H1 (cell line): Measurements from ENCODE around the gene PLD6. TPM values are rescaled to one million over a fixed set of nuclear protein-coding genes. Genes with fewer than 3 reads are reported as not detected.
A peak's percentile ranks its signal among the peaks of the same experiment; 100 is the strongest.

Experiments
- CTCF ChIA-PET: fragments of 300-600 bp; sonication (Branson Sonifier 250); formaldehyde crosslinking; loops from one replicate; lab custom pipeline; 2021; ENCODE audit not compliant: partially characterized antibody; lab: Charles Lee
- POLR2A ChIA-PET: fragments of 300-600 bp; sonication (Branson Sonifier 250); formaldehyde crosslinking; loops from one replicate; lab custom pipeline; 2021; ENCODE audit warnings: inconsistent platforms; ENCODE audit not compliant: partially characterized antibody; lab: Charles Lee
- DNase-seq, 2 experiments: peaks; one replicate each; pipeline versions ENCODE4 v3.0.0 to v3.0.0-alpha.2; 2010 to 2022; ENCODE audit warnings: low spot score in 2 of 2, low read depth in 1 of 2, mixed read lengths in 1 of 2
- FAIRE-seq: peaks from 2 replicates; lab custom pipeline; 2011; peaks lifted over from hg19 to GRCh38; lab: Jason Lieb, UNC
- H2AFZ ChIP-seq: 2 replicates; pipeline ENCODE4 v1.8.1; 2012; ENCODE audit warnings: low read length, inconsistent platforms
- H2AK5ac ChIP-seq: 2 replicates; pipeline ENCODE4 v1.6.1; 2013; ENCODE audit warnings: low read depth, low read length
- H2BK120ac ChIP-seq: replicated peaks from 2 replicates; pipeline ENCODE3; 2013; ENCODE audit warnings: low read depth, low read length, inconsistent platforms
- H2BK12ac ChIP-seq: 2 replicates; pipeline ENCODE4 v1.6.1; 2013; ENCODE audit warnings: low read depth, low read length
- H2BK15ac ChIP-seq: 2 replicates; pipeline ENCODE4 v1.6.1; 2013; ENCODE audit warnings: low read length
- H2BK20ac ChIP-seq: 2 replicates; pipeline ENCODE4 v1.6.1; 2013; ENCODE audit warnings: low read length
- H2BK5ac ChIP-seq: 2 replicates; pipeline ENCODE4 v1.6.1; 2013; ENCODE audit warnings: low read depth, low read length
- H3K14ac ChIP-seq: 2 replicates; pipeline ENCODE4 v1.6.1; 2013; ENCODE audit warnings: inconsistent platforms; ENCODE audit not compliant: insufficient read length
- H3K18ac ChIP-seq: 2 replicates; pipeline ENCODE4 v1.6.1; 2013; ENCODE audit warnings: low read length; ENCODE audit errors: extremely low read depth
- H3K23ac ChIP-seq: 2 replicates; pipeline ENCODE4 v1.6.1; 2013; ENCODE audit warnings: inconsistent platforms; ENCODE audit not compliant: insufficient read length
- H3K23me2 ChIP-seq: 2 replicates; pipeline ENCODE4 v1.6.1; 2013; ENCODE audit warnings: low read depth, low read length
- H3K27ac ChIP-seq: 2 replicates; pipeline ENCODE4 v1.6.1; 2011; ENCODE audit warnings: low read depth, low read length, inconsistent platforms
- H3K27me3 ChIP-seq, 4 experiments: replicated peaks in 1 of 4; 1 replicate in 1 of 4; 2 replicates in 3 of 4; pipeline versions ENCODE4 v1.6.1 to v1.8.1; 2011 to 2013; ENCODE audit warnings: low read length in 3 of 4, mild to moderate bottlenecking in 3 of 4, inconsistent platforms in 2 of 4, mixed read lengths in 2 of 4, moderate library complexity in 1 of 4; ENCODE audit not compliant: control insufficient read depth in 3 of 4, insufficient read depth in 3 of 4; ENCODE audit errors: extremely low read depth in 1 of 4
- H3K36me3 ChIP-seq, 4 experiments: 2 replicates each; pipeline versions ENCODE4 v1.6.1 to v1.8.1; 2011 to 2013; ENCODE audit warnings: mild to moderate bottlenecking in 4 of 4, low read length in 3 of 4, moderate library complexity in 2 of 4, control low read depth in 1 of 4, inconsistent platforms in 1 of 4; ENCODE audit not compliant: insufficient read depth in 4 of 4, control insufficient read depth in 2 of 4
- H3K4ac ChIP-seq: replicated peaks from 2 replicates; pipeline ENCODE3; 2013; ENCODE audit warnings: low read length, low read depth, mixed read lengths, inconsistent platforms; ENCODE audit not compliant: insufficient read length
- H3K4me1 ChIP-seq, 4 experiments: replicated peaks in 1 of 4; 1 replicate in 1 of 4; 2 replicates in 3 of 4; pipeline versions ENCODE4 v1.6.1 to v1.8.1; 2011 to 2013; ENCODE audit warnings: low read length in 3 of 4, inconsistent platforms in 2 of 4, mixed read lengths in 1 of 4; ENCODE audit not compliant: insufficient read depth in 4 of 4, control insufficient read depth in 3 of 4
- H3K4me2 ChIP-seq, 2 experiments: 2 replicates each; pipeline versions ENCODE4 v1.6.1 to v1.8.1; 2011 to 2013; ENCODE audit warnings: low read depth in 2 of 2, low read length in 2 of 2, control low read depth in 1 of 2, inconsistent platforms in 1 of 2, mild to moderate bottlenecking in 1 of 2; ENCODE audit not compliant: insufficient read depth in 1 of 2
- H3K4me3 ChIP-seq, 4 experiments: fragments of 200-600, 300-600 bp in 1 of 4; sonication (generic), shearing (Covaris generic), sonication (Bioruptor Twin) in 1 of 4; 2 replicates each; pipeline versions ENCODE4 v1.5.1 to v1.8.1; 2011 to 2016; ENCODE audit warnings: low read length in 4 of 4, low read depth in 3 of 4, control low read depth in 2 of 4, inconsistent platforms in 2 of 4, mild to moderate bottlenecking in 2 of 4, mixed read lengths in 1 of 4, moderate library complexity in 1 of 4; ENCODE audit not compliant: insufficient read depth in 2 of 4; ENCODE audit errors: extremely low read depth in 1 of 4
- H3K56ac ChIP-seq: replicated peaks from 2 replicates; pipeline ENCODE3; 2013; ENCODE audit warnings: low read depth, mild to moderate bottlenecking, mixed read lengths, low read length, inconsistent platforms; ENCODE audit not compliant: insufficient read length
- H3K79me1 ChIP-seq: 2 replicates; pipeline ENCODE4 v1.6.1; 2013; ENCODE audit warnings: low read depth, low read length, control low read depth
- H3K79me2 ChIP-seq, 2 experiments: 2 replicates each; pipeline versions ENCODE4 v1.6.1 to v1.8.1; 2012 to 2013; ENCODE audit warnings: low read length in 2 of 2, mild to moderate bottlenecking in 2 of 2, inconsistent platforms in 1 of 2; ENCODE audit not compliant: insufficient read depth in 2 of 2, control insufficient read depth in 1 of 2
- H3K9ac ChIP-seq, 4 experiments: replicated peaks in 1 of 4; 1 replicate in 1 of 4; 2 replicates in 3 of 4; pipeline versions ENCODE4 v1.6.1 to v1.8.1; 2011 to 2013; ENCODE audit warnings: low read depth in 3 of 4, low read length in 3 of 4, control low read depth in 2 of 4, mild to moderate bottlenecking in 2 of 4, moderate library complexity in 2 of 4, inconsistent platforms in 1 of 4; ENCODE audit errors: extremely low read depth in 1 of 4
- H3K9me3 ChIP-seq, 2 experiments: 2 replicates each; pipeline versions ENCODE4 v1.6.1 to v1.8.1; 2012 to 2013; ENCODE audit warnings: mild to moderate bottlenecking in 2 of 2, moderate library complexity in 2 of 2, control low read depth in 1 of 2, inconsistent platforms in 1 of 2, low read depth in 1 of 2, low read length in 1 of 2, mixed read lengths in 1 of 2; ENCODE audit not compliant: insufficient read depth in 2 of 2
- H4K20me1 ChIP-seq, 2 experiments: replicated peaks in 1 of 2; 2 replicates each; pipeline versions ENCODE3 to v1.8.1; 2011 to 2013; ENCODE audit warnings: inconsistent platforms in 2 of 2, low read length in 2 of 2, mild to moderate bottlenecking in 1 of 2; ENCODE audit not compliant: insufficient read depth in 2 of 2, control insufficient read depth in 1 of 2
- H4K5ac ChIP-seq: 2 replicates; pipeline ENCODE4 v1.6.1; 2013; ENCODE audit warnings: low read length, low read depth, mixed read lengths, inconsistent platforms; ENCODE audit not compliant: insufficient read length
- H4K8ac ChIP-seq: 2 replicates; pipeline ENCODE4 v1.8.0; 2013; ENCODE audit warnings: mild to moderate bottlenecking, moderate library complexity, low read length, inconsistent platforms; ENCODE audit not compliant: insufficient read depth; ENCODE audit errors: extremely low read depth
- H4K91ac ChIP-seq: replicated peaks from 2 replicates; pipeline ENCODE3; 2013; ENCODE audit warnings: low read length, mixed read lengths, inconsistent platforms; ENCODE audit not compliant: insufficient read length
- WGBS, 2 experiments: shearing (Covaris generic) in 1 of 2; methylation state at CpG; one replicate each; pipeline versions ENCODE4 v1.1.6 to v1.1.7; 2013 to 2015; ENCODE audit warnings: low lambda C conversion rate in 2 of 2, mixed read lengths in 2 of 2, inconsistent platforms in 1 of 2, low coverage in 1 of 2, missing lambda C conversion rate in 1 of 2; ENCODE audit not compliant: insufficient replicate concordance in 2 of 2, insufficient coverage in 1 of 2, insufficient read length in 1 of 2; ENCODE audit errors: extremely low coverage in 1 of 2, missing lambda C conversion rate in 1 of 2; 5-methylcytosine and 5-hydroxymethylcytosine counted together
- polyA plus RNA-seq, 7 experiments: library from polyadenylated mRNA; depleted of rRNA in 3 of 7; stranded (reverse) in 5 of 7; unstranded in 2 of 7; fragments of >200 nt in 5 of 7; fragments of 200-250 nt in 2 of 7; gene quantifications; 1 replicate in 5 of 7; 2 replicates in 1 of 7; 4 replicates in 1 of 7; pipeline versions ENCODE4 v1.2.1 to v1.2.3, GENCODE V29; 2011 to 2013; ENCODE audit warnings: missing spikeins in 2 of 7, mixed read lengths in 2 of 7
- total RNA-seq: library from RNA; stranded (reverse); fragmentation: NEBNext Ultra II Directional; extraction: Animal tissue kit (Norgen Biotek cat#: 25700); gene quantifications from 2 replicates; pipeline ENCODE4 v1.2.1, GENCODE V29; 2021

The PLD6 gene
- total and polyA plus RNA-seq, 2 of the 8 experiments (the other 6 are each of a cell fraction or from before 2014, with no cell fraction given) = 0.20 to 0.22 TPM

DNA sequence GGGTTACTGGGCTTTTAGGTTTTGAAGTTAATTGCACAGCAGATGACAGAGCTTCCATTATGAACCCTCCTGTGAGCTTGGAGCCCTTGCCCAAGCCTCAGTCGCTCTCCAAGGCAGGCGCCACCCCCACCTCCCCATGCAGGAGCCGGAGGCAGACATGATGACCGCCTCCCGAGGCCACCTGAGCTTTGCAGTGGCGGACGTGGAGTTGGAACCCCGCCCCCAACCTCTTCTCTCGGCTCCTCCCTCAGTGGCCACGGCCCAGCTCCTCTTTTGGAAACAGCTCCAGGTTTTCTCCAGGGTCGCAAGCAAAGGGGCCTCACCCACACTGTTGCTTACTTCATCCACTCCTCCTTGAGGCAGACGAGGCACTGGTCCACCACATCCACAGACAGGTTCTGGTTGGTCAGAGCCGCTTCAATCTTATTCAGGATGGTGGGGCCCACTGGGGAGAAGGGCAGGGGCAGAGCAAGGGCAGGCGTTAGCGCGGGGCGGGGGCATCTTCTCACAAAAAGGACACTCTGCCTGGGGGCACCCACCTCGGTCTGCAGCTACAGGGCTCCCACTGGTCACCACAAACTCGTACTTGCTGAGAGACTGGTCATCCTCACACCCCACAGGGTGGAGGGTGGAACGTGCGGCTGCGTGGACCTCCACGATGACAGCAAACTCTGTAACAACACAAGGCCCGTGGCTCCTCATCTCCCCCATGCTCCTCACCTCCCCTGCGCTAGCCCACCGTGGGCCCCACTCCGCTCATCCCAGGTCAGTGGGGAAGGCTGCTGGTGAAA is 8.7 kb upstream of the PLD6 start:
- Histone ChIP-seq H4K8ac (0 out of 2 replicates have a peak overlapping the region, but pooled peaks have one; percentile 63), H4K5ac (no peak overlapping the region), H3K23me2 (no peaks in the 10 kb centered on the region), H3K27me3 (no peaks in the 10 kb centered on the region), H2AFZ (no peak overlapping the region), H3K9ac (no peak overlapping the region), H2AK5ac (no peak overlapping the region), H2BK20ac (no peak overlapping the region), H3K4me3 (no peak overlapping the region), H3K14ac (no peak overlapping the region), H3K9me3 (no peaks in the 10 kb centered on the region), H2BK5ac (no peak overlapping the region), H2BK120ac (no peak overlapping the region), H3K27ac (no peak overlapping the region), H4K91ac (no peak overlapping the region), H3K79me2 (no peaks in the 10 kb centered on the region), H2BK15ac (no peak overlapping the region), H2BK12ac (no peak overlapping the region), H4K20me1 (peaks cover 3 to 6% of the 10 kb centered on the region in 2 experiments), H3K18ac (no peak overlapping the region), H3K4ac (no peak overlapping the region), H3K36me3 (peaks cover 16 to 51% (median 45%) of the 10 kb centered on the region in 4 experiments; a peak in 7 of 8 replicates), H3K4me1 (no peaks in the 10 kb centered on the region), H3K4me2 (no peak overlapping the region), H3K23ac (no peak overlapping the region), H3K79me1 (no peaks in the 10 kb centered on the region), H3K56ac (no peak overlapping the region)
- POLR2A ChIA-PET = interaction anchor here (0.5 to 2.1 kb wide), 7 partner anchors 9 to 567 kb away, joined by 3 to 7 read pairs (median 4); no protein-coding TSS in a partner anchor
- WGBS, 2 experiments = 94% methylated on average over 23 of the region's 27 CpGs; no CpG with 5 or more reads in 1 of the 2 experiments
- CTCF ChIA-PET = interaction anchor here (1.4 to 2.0 kb wide), 4 partner anchors 13 to 73 kb away, joined by 3 to 7 read pairs (median 5); no protein-coding TSS in a partner anchor
- no peak for FAIRE-seq
- DNase-seq = no peak
